Skeletal muscle tissue (tissue), 4 donors: ENCODE results near the gene LAMA2. TPM values are rescaled to one million over a fixed set of nuclear protein-coding genes. Genes with fewer than 3 reads are reported as not detected.
A peak's percentile ranks its signal among the peaks of the same experiment; 100 is the strongest.

Experiments
- H3K27ac ChIP-seq: one replicate; pipeline ENCODE4 v1.7.0; 2013; ENCODE audit warnings: mild to moderate bottlenecking, low read depth, low read length, inconsistent platforms
- H3K27me3 ChIP-seq, 3 donors: one replicate each; pipeline ENCODE4 v1.7.0; 2013; ENCODE audit warnings: low read length in 3 of 3; ENCODE audit not compliant: control insufficient read depth in 3 of 3, insufficient read depth in 3 of 3
- H3K36me3 ChIP-seq, 3 donors: one replicate each; pipeline ENCODE4 v1.7.0; 2013; ENCODE audit warnings: low read length in 3 of 3; ENCODE audit not compliant: control insufficient read depth in 3 of 3, insufficient read depth in 3 of 3
- H3K4me1 ChIP-seq, 3 donors: one replicate each; pipeline ENCODE4 v1.7.0; 2013; ENCODE audit warnings: low read length in 3 of 3, mild to moderate bottlenecking in 3 of 3; ENCODE audit not compliant: control insufficient read depth in 3 of 3, insufficient read depth in 3 of 3
- H3K4me3 ChIP-seq, 3 donors: one replicate each; pipeline ENCODE4 v1.7.0; 2013; ENCODE audit warnings: low read length in 3 of 3
- H3K9ac ChIP-seq, 3 donors: one replicate each; pipeline ENCODE4 v1.7.0; 2013; ENCODE audit warnings: low read length in 3 of 3, mild to moderate bottlenecking in 3 of 3, moderate library complexity in 2 of 3, low read depth in 1 of 3
- H3K9me3 ChIP-seq, 3 donors: one replicate each; pipeline ENCODE4 v1.7.0; 2013; ENCODE audit warnings: low read length in 3 of 3; ENCODE audit not compliant: control insufficient read depth in 3 of 3
- total RNA-seq: library from RNA; depleted of rRNA; stranded (reverse); fragments of >200 nt; gene quantifications from one replicate; pipeline ENCODE4 v1.2.3, GENCODE V29; 2014
- donor health status: Osteomylitis.

LAMA2 gene
- total RNA-seq, 1 donor from 2014 or later: 187 TPM

GRCh38 chr6:129120856-129121638, 238.1 kb downstream of the LAMA2 start:
- Histone ChIP-seq H3K27ac (no peak overlapping the region), H3K4me3 (no peak overlapping the region), H3K27me3 (no peaks in the 10 kb centered on the region), H3K36me3 (no peaks in the 10 kb centered on the region), H3K9me3 (no peaks in the 10 kb centered on the region), H3K9ac (no peak overlapping the region), H3K4me1 (peaks cover 0 to 9% (median 5%) of the 10 kb centered on the region in 3 donors)

- no peaks in the 10 kb centered on the region for H3K36me3 ChIP-seq
- H3K4me1 ChIP-seq: peaks cover 0 to 4% (median 0%) of the 10 kb centered on the region in 3 donors
- no peaks in the 10 kb centered on the region for H3K27me3 ChIP-seq
- H3K4me3 ChIP-seq: no peak overlapping the region
- H3K9ac ChIP-seq: no peak overlapping the region
- H3K9me3 ChIP-seq: no peaks in the 10 kb centered on the region
- H3K27ac ChIP-seq: no peak overlapping the region
Observed at GRCh38 chr6:129124347-129124746, 241.4 kb downstream of the LAMA2 start.

- no peak overlapping the region for H3K4me3 ChIP-seq
- H3K4me1 ChIP-seq: peaks cover 0 to 12% (median 7%) of the 10 kb centered on the region in 3 donors
- H3K27ac ChIP-seq: no peak overlapping the region
- no peaks in the 10 kb centered on the region for H3K27me3 ChIP-seq
- no peaks in the 10 kb centered on the region for H3K36me3 ChIP-seq
- no peaks in the 10 kb centered on the region for H3K9me3 ChIP-seq
- H3K9ac ChIP-seq: no peak overlapping the region
Observed at GRCh38 chr6:129130106-129130505, 247.2 kb downstream of the LAMA2 start.

GRCh38 chr6:129130959-129131681, 248.2 kb downstream of the LAMA2 start:
- Histone ChIP-seq H3K4me1 (peaks cover 0 to 13% (median 7%) of the 10 kb centered on the region in 3 donors), H3K4me3 (no peak overlapping the region), H3K27ac (no peak overlapping the region)

GRCh38 chr6:129133770-129134192, 250.8 kb downstream of the LAMA2 start:
- no peaks in the 10 kb centered on the region for H3K27me3 ChIP-seq
- no peak overlapping the region for H3K27ac ChIP-seq
- no peak overlapping the region for H3K9ac ChIP-seq
- peaks cover 0 to 15% (median 7%) of the 10 kb centered on the region in 3 donors for H3K4me1 ChIP-seq
- H3K36me3 ChIP-seq: no peaks in the 10 kb centered on the region
- H3K4me3 ChIP-seq: no peak overlapping the region
- H3K9me3 ChIP-seq: no peaks in the 10 kb centered on the region

More at GRCh38 chr6:129130959-129131681, 248.2 kb downstream of the LAMA2 start:
- Histone ChIP-seq H3K9ac (no peak overlapping the region), H3K27me3 (no peaks in the 10 kb centered on the region), H3K36me3 (no peaks in the 10 kb centered on the region), H3K9me3 (no peaks in the 10 kb centered on the region)

- Histone ChIP-seq H3K27me3 (no peaks in the 10 kb centered on the region), H3K4me3 (no peak overlapping the region), H3K9me3 (no peaks in the 10 kb centered on the region), H3K27ac (peak overlapping the region; percentile 38), H3K36me3 (no peaks in the 10 kb centered on the region), H3K4me1 (peaks cover 0 to 19% (median 7%) of the 10 kb centered on the region in 3 donors), H3K9ac (no peak overlapping the region)
Observed at GRCh38 chr6:129134535-129134934, 251.6 kb downstream of the LAMA2 start.

- no peaks in the 10 kb centered on the region for H3K27me3 ChIP-seq
- H3K27ac ChIP-seq: no peak overlapping the region
- no peak overlapping the region for H3K9ac ChIP-seq
- no peaks in the 10 kb centered on the region for H3K9me3 ChIP-seq
- peaks cover 0 to 19% (median 7%) of the 10 kb centered on the region in 3 donors for H3K4me1 ChIP-seq
- no peak overlapping the region for H3K4me3 ChIP-seq
- H3K36me3 ChIP-seq: no peaks in the 10 kb centered on the region
Observed at GRCh38 chr6:129135451-129135850, 252.5 kb downstream of the LAMA2 start.

- Histone ChIP-seq H3K9ac (no peak overlapping the region), H3K4me3 (no peak overlapping the region), H3K27me3 (no peaks in the 10 kb centered on the region), H3K4me1 (peaks cover 0 to 19% (median 7%) of the 10 kb centered on the region in 3 donors), H3K9me3 (no peaks in the 10 kb centered on the region), H3K36me3 (no peaks in the 10 kb centered on the region), H3K27ac (no peak overlapping the region)
Observed at GRCh38 chr6:129136751-129137150, 253.8 kb downstream of the LAMA2 start.

DNA sequence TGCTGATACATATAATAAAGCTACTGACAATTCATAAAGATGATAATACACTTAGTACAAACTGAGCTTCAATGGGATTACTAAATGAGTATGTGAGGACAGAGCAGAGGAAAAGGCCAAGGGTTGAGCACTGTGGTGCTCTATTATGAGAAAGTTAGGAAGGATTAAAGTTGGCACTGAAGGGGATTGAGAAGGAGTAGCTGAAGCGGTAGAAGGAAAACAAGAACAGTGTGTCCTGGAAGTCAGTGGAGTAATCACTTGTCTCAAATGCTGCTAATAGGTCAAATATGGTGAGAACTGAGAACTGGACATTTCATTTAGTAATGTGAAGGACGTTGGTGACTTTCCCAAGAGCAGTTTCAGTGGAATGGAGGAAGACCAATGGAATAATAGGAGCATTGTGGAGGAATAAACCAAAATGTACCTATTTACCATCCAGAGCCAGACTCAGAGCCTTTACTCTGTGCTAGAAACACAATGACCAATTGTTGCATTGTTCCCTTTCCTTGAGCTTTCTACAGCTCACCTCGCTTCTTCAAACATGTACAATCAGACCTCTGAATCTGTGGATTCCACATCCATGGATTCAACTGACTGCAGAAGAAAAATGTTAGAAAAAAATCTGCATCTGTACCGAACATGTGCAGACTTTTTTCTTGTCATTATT, 255.9 kb downstream of the LAMA2 start:
- H3K36me3 ChIP-seq: no peaks in the 10 kb centered on the region
- no peaks in the 10 kb centered on the region for H3K27me3 ChIP-seq
- no peak overlapping the region for H3K9ac ChIP-seq
- H3K4me3 ChIP-seq: no peak overlapping the region
- H3K4me1 ChIP-seq: peaks cover 0 to 17% (median 4%) of the 10 kb centered on the region in 3 donors
- H3K9me3 ChIP-seq: no peaks in the 10 kb centered on the region
- no peak overlapping the region for H3K27ac ChIP-seq
